ENCODE measurements around the gene PPP1R14B. TPM values are rescaled to one million over a fixed set of nuclear protein-coding genes. Genes with fewer than 3 reads are reported as not detected.

The PPP1R14B gene
- total RNA-seq, 1 donor from 2014 or later = 238 TPM

- Mint-ChIP-seq H3K9me3 (no peaks in the 10 kb centered on the region), H3K27me3 (ENCODE audit: insufficient read depth) (peaks cover 1% of the 10 kb centered on the region), H3K36me3 (ENCODE audit: low read depth) (peaks cover 8% of the 10 kb centered on the region), H3K4me1 (ENCODE audit: low read depth) (peaks cover 33% of the 10 kb centered on the region), H3K27ac (peak overlapping the region; percentile 67), H3K4me3 (peak overlapping the region; percentile 94)
- intact Hi-C loops (cut with micrococcal nuclease) = loop anchor here (5.0 kb wide), 1 partner anchor 1653 kb away; the partner anchor contains the start of gene TUT1
- no peak for DNase-seq (ENCODE audit: low spot score)
Observed at GRCh38 chr11:64244966-64245365, 1.8 kb downstream of the PPP1R14B start.

GRCh38 chr11:64244107-64244506 lies 2.6 kb downstream of the PPP1R14B start:
- Mint-ChIP-seq H3K9me3 (no peaks in the 10 kb centered on the region), H3K4me1 (ENCODE audit: low read depth) (peaks cover 35% of the 10 kb centered on the region), H3K4me3 (peak overlapping the region; percentile 94), H3K36me3 (ENCODE audit: low read depth) (peaks cover 11% of the 10 kb centered on the region), H3K27ac (no peak overlapping the region), H3K27me3 (ENCODE audit: insufficient read depth) (peaks cover 1% of the 10 kb centered on the region)
- no peak for DNase-seq (ENCODE audit: low spot score)
- intact Hi-C loops (cut with micrococcal nuclease) = loop anchor here (5.0 kb wide), 1 partner anchor 1652 kb away; the partner anchor contains the start of gene TUT1

GRCh38 chr11:64243236-64243854 lies 3.4 kb downstream of the PPP1R14B start:
- H3K27ac Mint-ChIP-seq = no peak overlapping the region
- no peak for DNase-seq (ENCODE audit: low spot score)
- peaks cover 40% of the 10 kb centered on the region for H3K4me1 Mint-ChIP-seq (ENCODE audit: low read depth)
- peaks cover 1% of the 10 kb centered on the region for H3K27me3 Mint-ChIP-seq (ENCODE audit: insufficient read depth)
- peak overlapping the region; percentile 94 for H3K4me3 Mint-ChIP-seq
- intact Hi-C loops (cut with micrococcal nuclease) = loop anchor here (5.0 kb wide), 1 partner anchor 1651 kb away; the partner anchor contains the start of gene TUT1
- H3K36me3 Mint-ChIP-seq (ENCODE audit: low read depth) = peaks cover 11% of the 10 kb centered on the region
- no peaks in the 10 kb centered on the region for H3K9me3 Mint-ChIP-seq

DNA sequence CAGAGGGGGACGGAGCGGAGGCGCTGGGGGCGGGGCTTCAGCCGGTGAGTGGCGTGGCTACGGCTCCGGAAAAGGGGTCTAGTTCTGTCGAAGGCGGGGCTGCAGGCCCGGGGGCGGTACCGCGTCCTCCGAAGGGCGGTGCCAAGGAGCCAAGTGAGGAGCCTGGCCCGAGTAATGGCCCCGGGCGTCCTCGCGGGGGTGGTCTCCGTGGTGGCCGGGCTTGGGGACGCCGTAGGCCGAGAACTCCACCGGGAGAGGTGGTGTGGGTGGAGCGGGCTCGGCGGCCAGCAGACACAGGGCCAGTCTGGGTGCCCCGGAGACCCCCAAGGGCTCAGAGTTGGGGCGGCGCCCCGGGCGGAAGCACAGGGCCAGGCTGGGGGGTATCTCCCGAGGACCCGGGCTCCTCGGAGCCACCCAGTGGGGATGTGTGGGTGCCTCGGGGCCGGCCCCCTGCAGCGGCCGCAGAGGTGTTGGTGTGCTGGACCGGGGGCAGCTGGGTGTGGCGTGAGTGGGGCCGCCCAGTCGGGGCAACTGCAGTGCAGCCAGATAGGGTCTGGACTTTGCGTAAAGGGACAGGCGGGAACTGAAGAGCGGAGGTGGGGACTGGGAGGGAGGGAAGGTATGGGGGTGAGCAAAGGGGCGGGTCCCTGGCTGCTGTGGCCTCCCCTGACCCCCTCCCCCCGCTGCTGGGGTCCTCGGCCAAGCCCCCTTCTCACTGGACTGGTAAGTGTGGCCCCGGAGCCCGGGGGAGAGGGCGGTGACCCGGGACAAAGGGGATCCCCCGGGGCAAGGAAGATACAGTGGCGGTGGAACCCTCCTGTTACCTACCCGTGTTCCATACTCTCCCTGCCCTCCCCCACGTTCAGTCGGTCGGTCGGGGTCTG lies 5.0 kb downstream of the PPP1R14B start:
- H3K36me3 Mint-ChIP-seq (ENCODE audit: low read depth) = peaks cover 21% of the 10 kb centered on the region
- no peaks in the 10 kb centered on the region for H3K9me3 Mint-ChIP-seq
- H3K27ac Mint-ChIP-seq = peak overlapping the region; percentile 94
- DNase-seq (ENCODE audit: low spot score) = peak; percentile 21
- intact Hi-C loops (cut with micrococcal nuclease) = loop anchor here (1.0 to 5.0 kb wide), 12 partner anchors 10 to 1649 kb away; partner anchors contain the start of genes BAD, CCDC88B, COX8A and DNAJC4
- H3K4me1 Mint-ChIP-seq (ENCODE audit: low read depth) = peaks cover 34% of the 10 kb centered on the region
- no peaks in the 10 kb centered on the region for H3K27me3 Mint-ChIP-seq (ENCODE audit: insufficient read depth)
- peak overlapping the region; percentile 94 for H3K4me3 Mint-ChIP-seq

DNA sequence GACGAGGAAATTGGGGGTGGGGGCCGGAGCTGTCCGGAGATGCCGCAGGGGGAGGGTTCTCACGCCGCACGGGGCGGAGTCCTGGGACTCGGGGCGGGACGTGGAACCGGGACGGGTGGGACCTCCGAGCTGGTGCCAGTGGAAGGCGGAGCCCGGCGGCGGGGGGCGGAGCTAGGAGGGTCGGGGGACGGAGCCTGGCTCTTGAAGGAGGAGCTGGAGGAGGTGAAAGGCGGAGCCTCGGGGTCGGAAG lies 5.6 kb downstream of the PPP1R14B start:
- Mint-ChIP-seq H3K4me1 (ENCODE audit: low read depth) (peaks cover 34% of the 10 kb centered on the region), H3K27me3 (ENCODE audit: insufficient read depth) (no peaks in the 10 kb centered on the region), H3K4me3 (peak overlapping the region; percentile 94), H3K9me3 (no peaks in the 10 kb centered on the region), H3K36me3 (ENCODE audit: low read depth) (peaks cover 21% of the 10 kb centered on the region), H3K27ac (peak overlapping the region; percentile 94)
- peak; percentile 100 for DNase-seq (ENCODE audit: low spot score)
- intact Hi-C loops (cut with micrococcal nuclease) = loop anchor here (1.0 to 5.0 kb wide), 12 partner anchors 10 to 1649 kb away; partner anchors contain the start of genes BAD, CCDC88B, COX8A and DNAJC4

- Mint-ChIP-seq H3K27me3 (ENCODE audit: insufficient read depth) (no peaks in the 10 kb centered on the region), H3K4me1 (ENCODE audit: low read depth) (peaks cover 35% of the 10 kb centered on the region), H3K9me3 (no peaks in the 10 kb centered on the region), H3K27ac (peak within 1 kb of the TSS; percentile 94), H3K36me3 (ENCODE audit: low read depth) (peaks cover 21% of the 10 kb centered on the region), H3K4me3 (peak within 1 kb of the TSS; percentile 94)
- DNase-seq (ENCODE audit: low spot score) = peak; percentile 99
- intact Hi-C loops (cut with micrococcal nuclease) = loop anchor here (1.0 to 5.0 kb wide), 12 partner anchors 10 to 1648 kb away; partner anchors contain the start of genes BAD, CCDC88B, COX8A and DNAJC4
Observed at GRCh38 chr11:64240435-64241240, 6.1 kb downstream of the PPP1R14B start, which contains the start of gene FKBP2. Gene FKBP2 (plus strand): TSS chr11:64241095. CDS start chr11:64242388, 1,293 bp downstream.

DNA sequence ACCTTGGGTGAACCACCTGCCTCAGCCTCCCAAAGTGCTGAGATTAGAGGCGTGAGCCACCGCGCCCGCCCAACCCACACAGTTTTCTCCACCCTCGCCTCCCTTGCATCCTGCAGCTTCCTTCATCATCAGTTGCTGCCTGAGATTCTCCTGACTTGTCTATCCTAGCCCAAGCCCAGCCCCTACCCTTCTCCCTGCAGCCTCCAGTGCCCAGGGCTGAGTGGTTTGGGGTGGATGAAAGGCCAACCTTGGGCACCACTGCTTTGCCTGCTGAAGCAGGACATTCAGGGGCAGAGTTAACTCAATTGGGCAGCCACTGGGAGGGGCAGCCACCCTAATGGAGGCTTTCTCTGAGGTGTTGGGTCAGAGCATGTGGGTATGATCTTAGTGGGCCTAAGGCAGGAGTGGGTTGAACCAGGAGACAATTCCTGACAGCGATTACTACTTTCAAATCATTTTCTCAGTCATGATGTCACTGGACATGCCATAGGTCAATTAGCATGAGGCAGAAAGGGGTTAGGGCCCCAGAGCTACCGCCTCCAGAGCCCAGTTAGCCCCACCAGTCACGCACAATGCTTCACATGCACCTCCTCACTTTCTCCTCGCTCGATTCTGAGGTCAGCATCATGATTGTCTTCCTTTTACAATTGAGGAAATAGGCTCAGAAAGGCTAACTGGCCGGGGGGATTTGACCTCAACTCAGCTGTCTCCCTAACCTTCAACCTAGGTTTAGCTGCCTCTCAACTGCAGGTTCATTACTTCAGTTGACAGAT lies 6.9 kb downstream of the PPP1R14B start:
- H3K27me3 Mint-ChIP-seq (ENCODE audit: insufficient read depth) = no peaks in the 10 kb centered on the region
- H3K27ac Mint-ChIP-seq = peak overlapping the region; percentile 94
- no peak for DNase-seq (ENCODE audit: low spot score)
- H3K36me3 Mint-ChIP-seq (ENCODE audit: low read depth) = peaks cover 21% of the 10 kb centered on the region
- no peaks in the 10 kb centered on the region for H3K9me3 Mint-ChIP-seq
- H3K4me1 Mint-ChIP-seq (ENCODE audit: low read depth) = peaks cover 41% of the 10 kb centered on the region
- peak overlapping the region; percentile 94 for H3K4me3 Mint-ChIP-seq
- intact Hi-C loops (cut with micrococcal nuclease) = loop anchor here (2.0 to 5.0 kb wide), 2 partner anchors 33 to 1648 kb away; partner anchors contain the start of genes FERMT3 and TUT1

DNA sequence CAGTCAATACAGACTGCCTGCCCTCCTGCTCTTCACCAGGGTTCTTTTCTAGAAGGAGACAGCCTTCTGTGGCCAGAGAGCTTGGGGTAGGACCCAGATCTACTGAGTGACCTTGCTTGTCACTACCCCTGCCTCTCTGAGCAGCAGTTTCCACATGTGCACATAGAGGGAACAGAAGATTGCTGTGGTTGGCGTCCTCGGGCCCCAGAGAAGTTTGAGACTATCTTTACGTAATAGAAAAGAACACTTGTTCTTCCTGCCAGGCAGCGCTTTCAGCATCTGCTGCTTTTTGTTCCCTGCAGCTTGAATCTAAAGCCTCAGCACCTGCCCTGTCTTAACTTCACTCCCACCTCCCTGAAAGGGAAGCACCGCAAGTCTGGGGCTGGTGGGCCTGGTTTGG lies 7.7 kb downstream of the PPP1R14B start:
- no peak for DNase-seq (ENCODE audit: low spot score)
- Mint-ChIP-seq H3K4me3 (peak overlapping the region; percentile 34), H3K27ac (no peak overlapping the region), H3K27me3 (ENCODE audit: insufficient read depth) (no peaks in the 10 kb centered on the region), H3K4me1 (ENCODE audit: low read depth) (peaks cover 41% of the 10 kb centered on the region), H3K36me3 (ENCODE audit: low read depth) (peaks cover 21% of the 10 kb centered on the region), H3K9me3 (no peaks in the 10 kb centered on the region)
- intact Hi-C loops (cut with micrococcal nuclease) = no loop called here

- Mint-ChIP-seq H3K36me3 (ENCODE audit: low read depth) (peaks cover 20% of the 10 kb centered on the region), H3K9me3 (no peaks in the 10 kb centered on the region), H3K4me3 (no peak overlapping the region), H3K27me3 (ENCODE audit: insufficient read depth) (no peaks in the 10 kb centered on the region), H3K4me1 (ENCODE audit: low read depth) (peaks cover 33% of the 10 kb centered on the region), H3K27ac (no peak overlapping the region)
- intact Hi-C loops (cut with micrococcal nuclease) = no loop called here
- DNase-seq (ENCODE audit: low spot score) = no peak
Observed at GRCh38 chr11:64238076-64238475, 8.7 kb downstream of the PPP1R14B start.

GRCh38 chr11:64237484-64237951 lies 9.2 kb downstream of the PPP1R14B start:
- intact Hi-C loops (cut with micrococcal nuclease) = no loop called here
- Mint-ChIP-seq H3K27ac (no peak overlapping the region), H3K9me3 (no peaks in the 10 kb centered on the region), H3K4me3 (no peak overlapping the region), H3K36me3 (ENCODE audit: low read depth) (peaks cover 16% of the 10 kb centered on the region), H3K27me3 (ENCODE audit: insufficient read depth) (no peaks in the 10 kb centered on the region), H3K4me1 (ENCODE audit: low read depth) (peaks cover 28% of the 10 kb centered on the region)
- no peak for DNase-seq (ENCODE audit: low spot score)

GRCh38 chr11:64235437-64236161 lies 11.1 kb downstream of the PPP1R14B start:
- H3K27me3 Mint-ChIP-seq (ENCODE audit: insufficient read depth) = no peaks in the 10 kb centered on the region
- DNase-seq (ENCODE audit: low spot score) = no peak
- peak overlapping the region; percentile 64 for H3K27ac Mint-ChIP-seq
- peaks cover 15% of the 10 kb centered on the region for H3K36me3 Mint-ChIP-seq (ENCODE audit: low read depth)
- H3K4me1 Mint-ChIP-seq (ENCODE audit: low read depth) = peaks cover 24% of the 10 kb centered on the region
- intact Hi-C loops (cut with micrococcal nuclease) = no loop called here
- peak overlapping the region; percentile 87 for H3K4me3 Mint-ChIP-seq
- no peaks in the 10 kb centered on the region for H3K9me3 Mint-ChIP-seq
